Adrenal gland (tissue), 12 donors: ENCODE results near the gene EWSR1. TPM values are rescaled to one million over a fixed set of nuclear protein-coding genes. Genes with fewer than 3 reads are reported as not detected.

Experiments used
- DNase-seq, 7 donors: peaks; one replicate each; pipeline ENCODE4 v3.0.0-alpha.2; 2019 to 2020
- H3K27ac ChIP-seq, 5 donors: fragments of 200-600 bp; sonication (generic) in 4 of 5; 1 replicate in 3 of 5; 2 replicates in 2 of 5; pipeline versions ENCODE4 v1.5.1 to v1.8.0; 2016 to 2020; ENCODE audit warnings: mild to moderate bottlenecking in 1 of 5
- H3K27me3 ChIP-seq: fragments of 200-600 bp; 2 replicates; pipeline ENCODE4 v1.8.0; 2021
- H3K36me3 ChIP-seq, 2 donors: fragments of 200-600 bp; replicated peaks in 1 of 2; 1 replicate in 1 of 2; 2 replicates in 1 of 2; pipeline versions ENCODE4 v1.5.1 to v1.8.0; 2018 to 2022
- H3K4me1 ChIP-seq, 2 donors: fragments of 200-600 bp; replicated peaks in 1 of 2; 1 replicate in 1 of 2; 2 replicates in 1 of 2; pipeline versions ENCODE4 v1.5.1 to v1.8.0; 2018 to 2021
- H3K4me3 ChIP-seq, 4 donors: fragments of 200-600 bp; sonication (generic) in 3 of 4; one replicate each; pipeline ENCODE4 v1.5.1; 2016 to 2018
- H3K9me3 ChIP-seq, 3 donors: fragments of 200-600 bp; sonication (generic) in 1 of 3; replicated peaks in 1 of 3; 1 replicate in 2 of 3; 2 replicates in 1 of 3; pipeline versions ENCODE4 v1.5.1 to v1.8.0; 2016 to 2021
- POLR2A ChIP-seq, 2 donors: fragments of 450-650 bp; IDR thresholded peaks; one replicate each; pipeline ENCODE4 v1.6.1; 2017; ENCODE audit warnings: antibody characterized with exemption in 2 of 2, mild to moderate bottlenecking in 2 of 2, moderate library complexity in 1 of 2
- WGBS, 4 donors: extraction: QIAGEN DNeasy Blood & Tissue Kit in 2 of 4; methylation state at CpG; one replicate each; pipeline versions ENCODE4 v1.1.5 to v1.1.7; 2013 to 2017; 5-methylcytosine and 5-hydroxymethylcytosine counted together
- intact Hi-C, 2 donors: fragments of 100-400 bp; cut with DNase I; formaldehyde crosslinking; loops; one replicate each; pipeline versions ENCODE4 v1.14.1 to v1.15.0; 2022 to 2023
- polyA plus RNA-seq, 3 donors: library from polyadenylated mRNA; stranded (reverse); fragments of 200-250 nt in 2 of 3; fragments of 350-450 nt in 1 of 3; fragmentation: Illumina TruSeq in 1 of 3; extraction: RNeasy Lipid Tissue Mini Kit (QIAGEN cat#74804) in 1 of 3; gene quantifications; one replicate each; pipeline ENCODE4 v1.2.3, GENCODE V29; 2013 to 2014
- total RNA-seq, 9 donors: library from RNA; depleted of rRNA in 4 of 9; stranded (reverse); fragments of >200 nt in 4 of 9; fragments of 120-200 nt in 1 of 9; fragmentation: NEBNext Ultra II Directional in 1 of 9; extraction: Animal tissue kit (Norgen Biotek cat#: 25700) in 1 of 9; gene quantifications; one replicate each; pipeline versions ENCODE4 v1.1.0 to v1.2.4, GENCODE V29; 2013 to 2023
- TF ChIP-seq, protein P1 (sequence below), 6 experiments: fragments of 450-650 bp in 4 of 6; fragments of 200-600 bp in 2 of 6; sonication (generic) in 1 of 6; IDR thresholded peaks; 1 replicate in 5 of 6; 2 replicates in 1 of 6; pipeline versions ENCODE4 v1.5.1 to v1.8.0; 2016 to 2021; ENCODE audit warnings: antibody characterized with exemption in 6 of 6, mild to moderate bottlenecking in 2 of 6, moderate library complexity in 1 of 6
- donor health status: healthy with polysubstance abuse.
- donor health status: Bipolar disorder and iron deficiency.
- donor health status: DM: yes; HTN: yes; CAD: no.
- donor health status: DM: no; HTN: no; CAD: no.
- donor health status: DM: no; HTN: no; CAD: no.
- donor health status: DM: yes; HTN: yes; CAD: no.

Gene EWSR1
- total and polyA plus RNA-seq, 12 donors = 152 to 351 (median 216) TPM

- TF ChIP-seq POLR2A (IDR thresholded peaks at IDR 0.05) = no peak
- TF ChIP-seq, protein P1, sequence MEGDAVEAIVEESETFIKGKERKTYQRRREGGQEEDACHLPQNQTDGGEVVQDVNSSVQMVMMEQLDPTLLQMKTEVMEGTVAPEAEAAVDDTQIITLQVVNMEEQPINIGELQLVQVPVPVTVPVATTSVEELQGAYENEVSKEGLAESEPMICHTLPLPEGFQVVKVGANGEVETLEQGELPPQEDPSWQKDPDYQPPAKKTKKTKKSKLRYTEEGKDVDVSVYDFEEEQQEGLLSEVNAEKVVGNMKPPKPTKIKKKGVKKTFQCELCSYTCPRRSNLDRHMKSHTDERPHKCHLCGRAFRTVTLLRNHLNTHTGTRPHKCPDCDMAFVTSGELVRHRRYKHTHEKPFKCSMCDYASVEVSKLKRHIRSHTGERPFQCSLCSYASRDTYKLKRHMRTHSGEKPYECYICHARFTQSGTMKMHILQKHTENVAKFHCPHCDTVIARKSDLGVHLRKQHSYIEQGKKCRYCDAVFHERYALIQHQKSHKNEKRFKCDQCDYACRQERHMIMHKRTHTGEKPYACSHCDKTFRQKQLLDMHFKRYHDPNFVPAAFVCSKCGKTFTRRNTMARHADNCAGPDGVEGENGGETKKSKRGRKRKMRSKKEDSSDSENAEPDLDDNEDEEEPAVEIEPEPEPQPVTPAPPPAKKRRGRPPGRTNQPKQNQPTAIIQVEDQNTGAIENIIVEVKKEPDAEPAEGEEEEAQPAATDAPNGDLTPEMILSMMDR (IDR thresholded peaks at IDR 0.05) = no peak
- no peaks in the 10 kb centered on the region for H3K9me3 ChIP-seq
- no peaks in the 10 kb centered on the region for H3K27me3 ChIP-seq
- peak overlapping the region in 2 of 5 donors; percentile 3 to 30 for H3K27ac ChIP-seq
- 28 to 43% (median 33%) methylated on average over 3 of the region's 3 CpGs for WGBS, 4 donors
- peaks cover 57 to 70% of the 10 kb centered on the region in 2 donors for H3K4me1 ChIP-seq
- intact Hi-C loops = no loop called here
- H3K4me3 ChIP-seq = no peak overlapping the region
- H3K36me3 ChIP-seq = peaks cover 0 to 83% of the 10 kb centered on the region in 2 donors
- no peak for DNase-seq
Measured at GRCh38 chr22:29275167-29275566, 7.1 kb downstream of the EWSR1 start.

DNA sequence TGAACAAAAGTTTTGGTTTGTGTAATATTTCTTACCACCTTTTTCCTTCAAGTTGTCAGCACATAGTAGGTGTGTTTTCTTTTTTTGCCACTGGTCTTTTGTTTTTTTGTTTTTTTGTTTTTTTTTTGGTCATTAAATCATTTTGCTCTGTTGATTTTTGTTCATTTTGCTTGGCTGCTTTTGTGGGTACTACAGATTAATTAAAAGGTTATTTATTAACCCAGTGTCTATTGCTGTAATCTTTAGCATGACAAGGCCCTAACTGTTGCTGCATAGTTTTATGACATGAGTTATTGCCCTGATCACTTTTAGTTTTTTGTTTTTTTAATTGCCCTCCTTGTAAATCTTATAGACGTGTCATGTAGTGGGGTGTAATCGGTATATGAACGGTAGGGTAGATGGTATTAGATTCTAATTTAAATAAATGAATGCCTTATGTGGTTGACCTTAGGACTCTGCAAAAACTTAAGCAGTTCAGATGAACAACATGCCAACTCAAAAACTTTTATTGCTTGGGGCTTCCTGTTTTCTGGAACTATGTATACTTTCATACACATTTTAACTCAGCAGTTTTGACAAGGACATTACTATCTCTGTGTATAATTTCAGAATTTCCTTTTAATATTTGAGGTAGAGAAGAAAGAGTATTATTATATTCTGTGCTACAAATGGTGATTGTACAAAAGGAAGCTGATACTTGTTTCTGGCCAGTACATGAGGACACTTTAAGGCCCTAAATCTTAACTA lies 7.9 kb downstream of the EWSR1 start:
- H3K4me1 ChIP-seq = peaks cover 52 to 61% of the 10 kb centered on the region in 2 donors
- no peak for TF ChIP-seq POLR2A (IDR thresholded peaks at IDR 0.05)
- TF ChIP-seq, protein P1 (IDR thresholded peaks at IDR 0.05) = no peak
- no peak overlapping the region for H3K4me3 ChIP-seq
- 28 to 44% (median 41%) methylated on average over 3 of the region's 3 CpGs for WGBS, 4 donors
- peak overlapping the region in 1 of 5 donors; percentile 30 for H3K27ac ChIP-seq
- H3K27me3 ChIP-seq = no peaks in the 10 kb centered on the region
- peaks cover 0 to 90% of the 10 kb centered on the region in 2 donors for H3K36me3 ChIP-seq
- no peaks in the 10 kb centered on the region for H3K9me3 ChIP-seq
- intact Hi-C loops = no loop called here
- DNase-seq = no peak

DNA sequence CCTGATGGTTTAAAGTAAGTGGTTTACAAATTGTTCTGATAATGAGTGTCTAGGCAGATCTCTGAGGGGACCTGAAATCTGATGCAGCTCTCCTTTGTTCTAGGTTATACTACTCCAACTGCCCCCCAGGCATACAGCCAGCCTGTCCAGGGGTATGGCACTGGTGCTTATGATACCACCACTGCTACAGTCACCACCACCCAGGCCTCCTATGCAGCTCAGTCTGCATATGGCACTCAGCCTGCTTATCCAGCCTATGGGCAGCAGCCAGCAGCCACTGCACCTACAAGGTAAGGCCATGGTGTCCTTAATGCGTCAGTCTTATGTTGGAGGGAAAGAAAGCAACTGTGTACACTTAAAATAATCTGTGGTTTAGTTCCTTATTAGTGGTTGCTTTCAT lies 9.9 kb downstream of the EWSR1 start:
- Histone ChIP-seq H3K27me3 (no peaks in the 10 kb centered on the region), H3K4me3 (no peak overlapping the region), H3K27ac (peak overlapping the region in 2 of 5 donors; percentile 6 to 27), H3K36me3 (peaks cover 0 to 99% of the 10 kb centered on the region in 2 donors), H3K4me1 (peaks cover 33 to 54% of the 10 kb centered on the region in 2 donors), H3K9me3 (no peaks in the 10 kb centered on the region)
- intact Hi-C loops = no loop called here
- TF ChIP-seq, protein P1 (IDR thresholded peaks at IDR 0.05) = no peak
- no peak for DNase-seq
- WGBS, 4 donors = 72 to 89% (median 82%) methylated on average over 1 of the region's 1 CpG

GRCh38 chr22:29284196-29284595 lies 16.1 kb downstream of the EWSR1 start:
- Histone ChIP-seq H3K4me1 (peaks cover 0 to 16% of the 10 kb centered on the region in 2 donors), H3K27ac (no peak overlapping the region), H3K4me3 (no peak overlapping the region), H3K27me3 (no peaks in the 10 kb centered on the region), H3K9me3 (no peaks in the 10 kb centered on the region), H3K36me3 (peaks cover 0 to 100% of the 10 kb centered on the region in 2 donors)
- TF ChIP-seq POLR2A (IDR thresholded peaks at IDR 0.05) = no peak
- TF ChIP-seq, protein P1 (IDR thresholded peaks at IDR 0.05) = no peak
- intact Hi-C loops = no loop called here
- no peak for DNase-seq
- 82 to 97% (median 94%) methylated on average over 3 of the region's 3 CpGs for WGBS, 4 donors
